ENCODE data around the gene MAP1LC3B2.

The MAP1LC3B2 gene

DNA sequence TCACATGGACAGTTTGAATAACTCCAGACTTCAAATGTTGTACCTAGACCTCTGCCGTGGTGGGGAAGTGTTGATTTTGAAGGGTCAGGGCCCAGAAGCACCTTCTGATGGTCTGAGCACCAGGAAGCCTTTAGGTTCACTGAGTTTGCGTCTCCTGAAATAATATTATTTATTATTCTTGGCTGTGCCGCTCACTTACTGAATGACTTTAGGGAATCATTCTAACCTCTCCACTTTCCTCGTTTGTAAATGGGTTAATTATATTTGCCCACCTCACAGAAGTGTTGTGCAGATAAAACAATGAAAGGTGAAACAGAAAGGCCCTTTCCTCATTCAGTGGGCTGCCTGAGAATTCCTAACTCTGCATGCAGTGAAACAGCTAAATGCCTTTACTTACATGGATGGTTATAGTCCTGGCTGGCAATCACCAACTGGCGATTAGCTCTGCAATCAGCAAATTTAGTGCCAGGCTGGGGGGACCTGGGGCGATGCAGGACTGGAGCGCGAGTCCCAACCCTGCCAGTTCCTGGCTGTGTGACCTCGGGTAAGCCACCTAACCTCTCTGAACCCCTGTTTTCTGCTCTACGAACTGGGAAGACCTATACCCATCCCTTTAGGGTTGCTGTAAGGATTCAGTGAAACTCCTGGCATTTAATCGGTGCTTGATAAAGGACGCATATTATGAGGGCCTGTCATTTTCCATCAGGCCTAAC, 57.5 kb downstream of the MAP1LC3B2 start:
- no peak for DNase-seq

DNA sequence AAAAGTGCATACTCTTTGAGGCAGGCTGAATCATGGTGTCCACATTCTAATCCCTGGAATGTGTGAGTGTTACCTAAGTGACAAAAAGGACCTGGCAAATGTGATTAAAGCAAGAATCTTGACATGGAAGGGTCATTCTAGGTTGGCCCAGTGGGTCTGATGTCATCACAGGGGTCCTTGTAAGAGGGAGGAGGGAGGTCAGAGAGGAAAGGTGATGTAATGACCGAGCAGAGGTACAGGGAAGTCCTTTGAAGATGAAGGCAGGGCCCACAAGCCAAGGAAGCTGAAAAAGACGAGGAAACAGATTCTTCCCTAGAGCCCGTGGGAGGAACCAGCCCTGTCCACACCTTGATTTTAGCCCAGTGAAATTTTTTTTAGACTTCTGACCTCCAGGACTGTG, 60.1 kb downstream of the MAP1LC3B2 start:
- no peak for DNase-seq

DNA sequence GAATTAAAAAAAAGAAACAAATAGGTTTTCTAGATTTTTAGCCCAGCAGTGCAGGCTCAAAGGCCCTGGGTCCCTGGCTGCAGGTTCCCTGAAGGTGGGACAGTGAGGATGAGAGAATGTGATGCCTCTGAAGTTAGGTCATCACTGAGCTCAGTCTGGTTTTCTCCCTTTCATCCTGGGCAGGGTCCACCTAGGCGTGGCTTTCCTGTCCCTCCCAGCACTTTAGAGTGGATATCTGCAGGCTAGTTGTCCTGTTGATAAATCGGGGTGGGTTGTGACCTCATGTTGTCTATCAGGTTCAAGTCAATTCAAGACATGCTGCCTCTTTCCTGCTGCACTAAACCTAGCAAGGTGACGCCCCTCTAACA, 60.9 kb downstream of the MAP1LC3B2 start:
- no peak for DNase-seq

DNA sequence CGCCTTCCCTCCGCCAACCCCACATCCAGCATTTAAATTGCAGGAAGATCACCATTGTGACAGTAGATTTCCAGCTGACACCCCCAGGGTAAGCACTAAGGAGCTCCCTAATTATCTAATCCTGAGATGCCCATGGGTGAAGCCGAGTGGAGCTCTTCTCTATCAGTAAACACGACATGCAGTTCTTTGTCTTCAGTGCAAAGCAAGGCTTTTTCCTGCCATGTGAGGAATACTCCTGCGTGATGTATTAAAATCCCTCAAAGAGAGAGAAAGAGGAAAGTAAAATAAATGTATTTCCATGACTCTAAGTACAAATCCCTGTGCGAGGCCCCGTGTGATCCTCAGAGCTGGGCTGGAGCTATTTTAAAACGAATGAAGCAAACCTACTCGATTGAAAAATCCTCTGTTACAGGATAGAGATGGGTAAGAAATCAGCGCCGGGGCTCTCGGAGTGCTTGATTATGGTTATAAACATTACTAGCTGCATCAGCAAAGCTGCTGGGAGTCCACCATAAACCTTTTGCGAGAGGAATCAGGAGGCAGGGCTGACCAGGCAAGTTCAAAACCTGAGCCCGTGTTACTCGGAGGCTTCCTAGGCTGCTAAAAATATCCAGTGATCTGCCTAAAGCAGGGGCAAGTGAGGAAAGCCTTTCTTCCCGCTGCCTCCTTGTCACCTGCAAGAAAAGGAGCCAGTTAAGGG, 61.5 kb downstream of the MAP1LC3B2 start:
- no peak for DNase-seq

DNA sequence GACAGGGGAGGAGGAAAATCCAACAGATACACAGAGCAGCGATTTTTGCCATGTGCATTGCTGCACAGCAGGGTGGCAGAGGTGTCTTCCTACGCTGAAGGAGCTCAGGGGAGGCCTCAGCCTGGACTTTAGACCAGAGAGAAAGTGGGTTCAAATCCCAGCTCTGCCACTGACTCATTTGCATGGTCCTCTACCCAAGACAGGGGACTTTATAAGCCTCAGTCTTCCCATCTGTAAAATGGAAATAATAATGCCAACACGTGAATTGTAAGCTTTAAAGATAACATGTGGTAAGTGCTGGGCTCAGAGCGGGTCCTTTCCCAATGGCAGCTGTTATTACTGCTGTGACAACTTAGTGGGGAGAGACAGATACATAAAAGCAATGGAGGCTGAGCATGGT, 62.0 kb downstream of the MAP1LC3B2 start:
- DNase-seq, result no peak

DNA sequence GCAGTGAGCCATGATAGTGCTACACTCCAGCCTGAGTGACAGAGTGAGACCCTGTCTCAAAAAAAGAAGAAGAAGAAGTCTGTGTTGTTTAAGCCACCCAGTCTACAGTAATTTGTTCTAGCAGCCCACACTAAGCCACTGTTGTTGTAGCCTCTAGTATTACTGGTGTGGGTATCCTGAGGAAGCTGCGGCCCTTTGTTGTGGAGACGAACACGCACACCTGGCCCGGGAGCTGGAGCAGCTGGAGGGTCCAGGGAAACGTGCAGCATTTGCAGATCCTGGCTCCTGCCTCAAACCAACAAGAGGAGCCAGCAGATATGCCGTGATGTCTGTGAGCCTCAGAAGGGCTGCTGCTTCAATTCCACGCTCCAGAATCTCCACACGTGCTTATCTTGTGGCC, 65.3 kb downstream of the MAP1LC3B2 start:
- no peak for DNase-seq

DNA sequence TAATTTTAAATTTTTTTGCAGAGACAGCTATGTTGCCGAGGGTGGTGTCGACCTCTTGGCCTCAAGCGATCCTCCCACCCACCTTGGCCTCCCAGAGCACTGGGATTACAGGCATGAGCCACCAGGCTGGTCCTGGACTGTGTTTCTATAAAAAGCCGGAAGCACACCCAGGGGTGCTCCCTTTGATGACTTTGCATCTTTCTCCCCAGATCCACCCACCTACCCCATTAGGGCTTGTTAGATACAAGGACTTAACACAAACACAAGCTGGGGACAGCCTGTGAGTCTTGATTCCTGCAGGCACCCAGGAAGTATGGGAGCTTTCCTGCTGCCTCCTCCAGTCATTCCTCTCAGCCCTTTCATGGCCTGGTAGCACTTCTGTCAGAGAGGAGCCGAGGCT, 67.0 kb downstream of the MAP1LC3B2 start:
- DNase-seq, result no peak

All from T1000 (cell line).